Tibial nerve (tissue), 4 donors: ENCODE data around the gene TCP11L2. TPM values are rescaled to one million over a fixed set of nuclear protein-coding genes. Genes with fewer than 3 reads are reported as not detected.

Source experiments
- DNase-seq, 2 donors: peaks; one replicate each; pipeline ENCODE4 v3.0.0-alpha.2; 2019; ENCODE audit warnings: low spot score in 2 of 2
- H3K27ac ChIP-seq, 4 donors: fragments of 200-600 bp; sonication (generic) in 3 of 4; one replicate each; pipeline ENCODE4 v1.5.1; 2017 to 2019; ENCODE audit warnings: mild to moderate bottlenecking in 1 of 4
- H3K27me3 ChIP-seq, 2 donors: fragments of 200-600 bp; sonication (generic) in 1 of 2; one replicate each; pipeline versions ENCODE4 v1.5.1 to v1.6.0; 2017 to 2019
- H3K36me3 ChIP-seq, 3 donors: fragments of 200-600 bp; sonication (generic); one replicate each; pipeline ENCODE4 v1.5.1; 2018 to 2019
- H3K4me1 ChIP-seq, 4 donors: fragments of 200-600 bp; sonication (generic) in 3 of 4; one replicate each; pipeline ENCODE4 v1.5.1; 2017 to 2019
- H3K4me3 ChIP-seq, 4 donors: fragments of 200-600 bp; sonication (generic) in 3 of 4; one replicate each; pipeline ENCODE4 v1.5.1; 2017 to 2019; ENCODE audit warnings: mild to moderate bottlenecking in 1 of 4, moderate library complexity in 1 of 4
- H3K9me3 ChIP-seq, 4 donors: fragments of 200-600 bp; sonication (generic) in 3 of 4; one replicate each; pipeline ENCODE4 v1.5.1; 2017 to 2019
- EP300 ChIP-seq, 2 donors: sonication (generic); formaldehyde crosslinking; IDR thresholded peaks; one replicate each; pipeline ENCODE4 v1.6.1; 2017; ENCODE audit warnings: antibody characterized with exemption in 2 of 2, mild to moderate bottlenecking in 1 of 2
- POLR2A ChIP-seq, 2 donors: fragments of 450-650 bp; IDR thresholded peaks; one replicate each; pipeline ENCODE4 v1.6.1; 2017; ENCODE audit warnings: antibody characterized with exemption in 2 of 2, mild to moderate bottlenecking in 2 of 2, moderate library complexity in 2 of 2
- WGBS, 2 donors: methylation state at CpG; one replicate each; pipeline ENCODE4 v1.1.5; 2018; 5-methylcytosine and 5-hydroxymethylcytosine counted together
- total RNA-seq, 4 donors: library from RNA; depleted of rRNA; stranded (reverse); fragments of >200 nt; gene quantifications; one replicate each; pipeline ENCODE4 v1.1.0, GENCODE V29; 2016
- TF ChIP-seq, protein P1 (sequence below), 5 experiments: fragments of 200-600 bp in 3 of 5; fragments of 450-650 bp in 2 of 5; sonication (generic) in 3 of 5; IDR thresholded peaks; one replicate each; pipeline ENCODE4 v1.5.1; 2016 to 2019; ENCODE audit warnings: antibody characterized with exemption in 5 of 5, mild to moderate bottlenecking in 3 of 5, moderate library complexity in 2 of 5

Gene TCP11L2
- total RNA-seq, 4 donors from 2014 or later, result 21.6 to 34.9 (median 29.8) TPM

DNA sequence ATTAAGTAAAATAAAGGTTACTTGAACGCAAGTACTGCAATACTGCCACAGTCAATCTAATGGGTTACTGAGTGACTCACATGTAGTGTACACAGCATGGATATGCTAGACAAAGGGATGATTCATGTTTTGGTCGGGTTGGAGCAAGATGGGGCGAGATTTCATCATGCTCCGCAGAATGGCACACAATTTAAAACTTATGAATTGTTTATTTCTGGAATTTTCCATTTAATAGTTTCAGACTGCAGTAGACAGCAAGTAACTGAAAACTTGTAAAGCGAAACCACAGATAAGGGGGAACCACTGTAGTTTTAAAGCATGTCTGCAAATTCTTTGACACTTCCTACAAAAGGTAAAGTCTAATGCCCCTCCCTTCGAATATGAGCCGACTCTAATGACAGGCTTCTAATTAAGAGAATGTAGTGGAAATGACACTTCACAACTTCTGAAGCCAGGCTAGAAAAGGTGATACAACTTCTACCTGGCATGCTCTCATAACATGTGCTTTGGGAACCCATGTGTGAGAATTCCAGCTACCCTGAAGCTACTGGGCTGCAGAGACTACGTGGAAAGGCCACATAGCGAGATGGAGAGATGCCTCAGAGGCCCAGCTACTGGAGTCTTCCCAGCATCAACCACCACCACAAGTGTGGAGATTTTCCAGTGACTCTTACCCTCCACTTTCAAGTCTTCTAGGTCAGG is 13.9 kb upstream of the TCP11L2 start:
- WGBS, 2 donors, result 53 to 59% methylated on average over 9 of the region's 9 CpGs
- TF ChIP-seq, protein P1, sequence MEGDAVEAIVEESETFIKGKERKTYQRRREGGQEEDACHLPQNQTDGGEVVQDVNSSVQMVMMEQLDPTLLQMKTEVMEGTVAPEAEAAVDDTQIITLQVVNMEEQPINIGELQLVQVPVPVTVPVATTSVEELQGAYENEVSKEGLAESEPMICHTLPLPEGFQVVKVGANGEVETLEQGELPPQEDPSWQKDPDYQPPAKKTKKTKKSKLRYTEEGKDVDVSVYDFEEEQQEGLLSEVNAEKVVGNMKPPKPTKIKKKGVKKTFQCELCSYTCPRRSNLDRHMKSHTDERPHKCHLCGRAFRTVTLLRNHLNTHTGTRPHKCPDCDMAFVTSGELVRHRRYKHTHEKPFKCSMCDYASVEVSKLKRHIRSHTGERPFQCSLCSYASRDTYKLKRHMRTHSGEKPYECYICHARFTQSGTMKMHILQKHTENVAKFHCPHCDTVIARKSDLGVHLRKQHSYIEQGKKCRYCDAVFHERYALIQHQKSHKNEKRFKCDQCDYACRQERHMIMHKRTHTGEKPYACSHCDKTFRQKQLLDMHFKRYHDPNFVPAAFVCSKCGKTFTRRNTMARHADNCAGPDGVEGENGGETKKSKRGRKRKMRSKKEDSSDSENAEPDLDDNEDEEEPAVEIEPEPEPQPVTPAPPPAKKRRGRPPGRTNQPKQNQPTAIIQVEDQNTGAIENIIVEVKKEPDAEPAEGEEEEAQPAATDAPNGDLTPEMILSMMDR (IDR thresholded peaks at IDR 0.05), result no peak
- peak in 1 of 2 donors; percentile 52 for TF ChIP-seq EP300 (IDR thresholded peaks at IDR 0.05)
- Histone ChIP-seq H3K9me3 (no peaks in the 10 kb centered on the region), H3K4me1 (peaks cover 0 to 11% (median 0%) of the 10 kb centered on the region in 4 donors), H3K4me3 (no peak overlapping the region), H3K36me3 (no peaks in the 10 kb centered on the region), H3K27ac (peak overlapping the region in 3 of 4 donors; percentile 15 to 76 (median 76)), H3K27me3 (no peaks in the 10 kb centered on the region)
- no peak for DNase-seq

DNA sequence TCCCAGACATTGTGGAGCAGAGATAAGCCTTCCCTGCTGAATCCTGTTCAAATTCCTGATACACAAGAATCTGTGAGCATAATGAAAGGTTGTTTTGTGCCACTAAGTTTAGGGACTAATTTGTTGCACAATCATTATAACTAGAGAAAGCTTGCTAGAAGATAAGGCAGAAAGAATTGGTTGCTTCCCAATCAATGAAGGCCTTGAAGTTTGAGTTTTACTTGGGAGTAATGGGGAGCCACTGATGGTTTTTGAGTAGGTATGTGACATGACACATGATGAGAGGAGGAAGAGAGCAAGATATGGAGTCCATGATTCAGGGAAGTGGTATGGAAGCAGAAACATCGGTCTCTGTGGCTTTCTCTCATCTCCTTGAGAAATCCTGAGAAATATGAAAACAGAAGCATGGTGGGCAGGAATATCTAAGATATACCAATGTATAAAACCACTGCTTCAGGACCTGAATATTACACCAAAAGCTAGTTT is 13.3 kb upstream of the TCP11L2 start:
- TF ChIP-seq, protein P1 (IDR thresholded peaks at IDR 0.05), result no peak
- TF ChIP-seq EP300 (IDR thresholded peaks at IDR 0.05) (no peak), POLR2A (IDR thresholded peaks at IDR 0.05) (no peak)
- Histone ChIP-seq H3K9me3 (no peaks in the 10 kb centered on the region), H3K36me3 (no peaks in the 10 kb centered on the region), H3K4me3 (no peak overlapping the region), H3K27ac (peak overlapping the region in 3 of 4 donors; percentile 15 to 76 (median 76)), H3K4me1 (peaks cover 0 to 11% (median 0%) of the 10 kb centered on the region in 4 donors), H3K27me3 (no peaks in the 10 kb centered on the region)
- 94 to 100% methylated on average over 1 of the region's 1 CpG for WGBS, 2 donors
- no peak for DNase-seq

DNA sequence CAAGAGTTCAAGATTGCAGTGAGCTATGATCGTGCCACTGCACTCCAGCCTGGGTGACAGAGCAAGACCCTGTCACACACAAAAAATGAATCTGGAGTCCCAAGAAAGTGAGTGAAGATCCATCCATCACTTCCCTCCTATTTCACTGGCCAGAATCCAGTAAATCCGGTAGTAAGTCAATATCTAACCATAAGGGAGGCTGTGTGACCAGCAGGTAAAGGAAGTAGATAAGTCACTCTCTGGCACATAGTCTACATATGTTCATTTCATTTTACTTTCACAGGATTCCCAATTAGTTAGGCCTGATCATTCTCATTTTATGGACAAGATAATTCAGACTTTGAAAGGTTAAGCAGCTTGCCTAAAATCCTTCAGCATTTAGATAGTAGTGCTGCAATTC is 11.9 kb upstream of the TCP11L2 start:
- TF ChIP-seq POLR2A (IDR thresholded peaks at IDR 0.05), result no peak
- TF ChIP-seq, protein P1 (IDR thresholded peaks at IDR 0.05), result no peak
- TF ChIP-seq EP300 (IDR thresholded peaks at IDR 0.05), result no peak
- WGBS, 2 donors, result 89 to 92% methylated on average over 2 of the region's 2 CpGs

DNA sequence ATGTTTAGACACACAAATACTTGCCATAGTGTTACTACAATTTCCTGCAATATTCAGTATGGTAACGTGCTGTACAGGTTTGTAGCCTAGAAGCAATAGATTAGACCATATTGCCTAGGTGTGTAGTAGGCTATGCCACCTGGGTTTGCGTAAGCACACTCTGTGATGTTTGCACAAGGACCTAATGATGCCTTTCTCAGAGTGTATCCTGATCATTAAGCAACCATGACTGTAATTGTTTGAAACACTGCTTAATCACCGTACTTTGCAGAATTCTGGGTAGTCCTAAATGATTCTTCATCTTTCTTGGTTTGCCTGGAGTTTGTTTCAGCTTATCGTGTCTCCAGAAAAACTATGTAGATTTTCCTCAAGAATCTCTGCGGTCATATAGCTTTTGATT is 11.2 kb upstream of the TCP11L2 start:
- Histone ChIP-seq H3K4me3 (no peak overlapping the region), H3K27me3 (no peaks in the 10 kb centered on the region), H3K9me3 (no peaks in the 10 kb centered on the region), H3K27ac (no peak overlapping the region), H3K4me1 (peaks cover 0 to 11% (median 0%) of the 10 kb centered on the region in 4 donors), H3K36me3 (no peaks in the 10 kb centered on the region)
- TF ChIP-seq POLR2A (IDR thresholded peaks at IDR 0.05) (no peak), EP300 (IDR thresholded peaks at IDR 0.05) (no peak)
- TF ChIP-seq, protein P1 (IDR thresholded peaks at IDR 0.05), result no peak
- DNase-seq, result no peak
- 77 to 83% methylated on average over 5 of the region's 5 CpGs for WGBS, 2 donors

More for the DNA sequence above, 11.9 kb upstream of the TCP11L2 start:
- no peak for DNase-seq
- no peaks in the 10 kb centered on the region for H3K27me3 ChIP-seq
- no peaks in the 10 kb centered on the region for H3K9me3 ChIP-seq
- H3K27ac ChIP-seq, result no peak overlapping the region
- no peaks in the 10 kb centered on the region for H3K36me3 ChIP-seq
- H3K4me1 ChIP-seq, result peaks cover 0 to 11% (median 0%) of the 10 kb centered on the region in 4 donors
- H3K4me3 ChIP-seq, result no peak overlapping the region

DNA sequence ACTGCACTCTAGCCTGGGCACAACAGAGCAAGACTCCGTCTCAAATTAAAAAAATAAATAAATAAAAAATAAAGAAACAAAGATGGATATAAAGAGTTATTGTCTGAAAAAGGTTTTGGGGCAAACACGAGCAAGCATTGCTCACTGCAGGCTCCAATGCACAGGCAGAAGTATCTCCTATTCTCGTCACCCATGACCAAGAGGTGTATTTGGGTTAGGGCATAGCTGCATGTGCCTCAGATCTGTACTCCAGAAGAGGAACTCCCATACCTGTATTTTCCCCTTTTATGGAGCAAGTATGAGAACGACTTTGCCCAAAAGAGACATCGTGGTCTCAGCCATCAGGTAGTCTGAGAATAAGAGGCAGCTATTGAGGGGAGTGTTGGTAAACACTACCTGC is 10.2 kb upstream of the TCP11L2 start:
- Histone ChIP-seq H3K4me1 (peaks cover 0 to 11% (median 0%) of the 10 kb centered on the region in 4 donors), H3K4me3 (no peak overlapping the region), H3K27me3 (no peaks in the 10 kb centered on the region), H3K36me3 (no peaks in the 10 kb centered on the region), H3K27ac (no peak overlapping the region), H3K9me3 (no peaks in the 10 kb centered on the region)
- TF ChIP-seq EP300 (IDR thresholded peaks at IDR 0.05) (no peak), POLR2A (IDR thresholded peaks at IDR 0.05) (no peak)
- TF ChIP-seq, protein P1 (IDR thresholded peaks at IDR 0.05), result no peak
- WGBS, 2 donors, result 83 to 90% methylated on average over 5 of the region's 5 CpGs
- DNase-seq, result no peak
